Measurements from ENCODE around the gene SAMD4A.
"Not testable (repeated sequence)": the region's sequence is repeated elsewhere in the genome, so short reads cannot be mapped to it uniquely, and the experiment has no call there.

The SAMD4A gene

GRCh38 chr14:54787261-54787660, 220.3 kb downstream of the SAMD4A start:
- DNase-seq: no peak

- no peak for DNase-seq
These were observed 221.8 kb downstream of the SAMD4A start for GRCh38 chr14:54788701-54789100.

GRCh38 chr14:54789166-54789565, 222.2 kb downstream of the SAMD4A start:
- no peak for DNase-seq

- DNase-seq: no peak
These were observed 223.0 kb downstream of the SAMD4A start for GRCh38 chr14:54789781-54790480.

- no peak for DNase-seq
These were observed 224.1 kb downstream of the SAMD4A start for GRCh38 chr14:54791001-54791400.

GRCh38 chr14:54792288-54792687, 225.4 kb downstream of the SAMD4A start:
- DNase-seq: no peak

GRCh38 chr14:54794159-54794558, 227.2 kb downstream of the SAMD4A start:
- no peak for DNase-seq

- no peak for DNase-seq
These were observed 227.9 kb downstream of the SAMD4A start for GRCh38 chr14:54794796-54795195.

GRCh38 chr14:54796961-54797360, 230.0 kb downstream of the SAMD4A start:
- no peak for DNase-seq

- no peak for DNase-seq
These were observed 230.6 kb downstream of the SAMD4A start for GRCh38 chr14:54797556-54797955.

- DNase-seq: no peak
These were observed 231.1 kb downstream of the SAMD4A start for GRCh38 chr14:54797986-54798385.

GRCh38 chr14:54798465-54799124, 231.7 kb downstream of the SAMD4A start:
- no peak for DNase-seq

- DNase-seq: not testable (repeated sequence)
These were observed 234.6 kb downstream of the SAMD4A start for GRCh38 chr14:54801482-54801881.

- no peak for DNase-seq
These were observed 236.5 kb downstream of the SAMD4A start for GRCh38 chr14:54803396-54803795.

GRCh38 chr14:54803926-54804537, 237.1 kb downstream of the SAMD4A start:
- no peak for DNase-seq

GRCh38 chr14:54804538-54805041, 237.7 kb downstream of the SAMD4A start:
- no peak for DNase-seq

GRCh38 chr14:54805070-54805444, 238.1 kb downstream of the SAMD4A start:
- no peak for DNase-seq

- peak; percentile 67 for DNase-seq
These were observed 238.8 kb downstream of the SAMD4A start for GRCh38 chr14:54805445-54806322.

GRCh38 chr14:54806616-54807015, 239.7 kb downstream of the SAMD4A start:
- DNase-seq: no peak

GRCh38 chr14:54807428-54807827, 240.5 kb downstream of the SAMD4A start:
- DNase-seq: no peak

GRCh38 chr14:54807881-54808280, 241.0 kb downstream of the SAMD4A start:
- DNase-seq: no peak

GRCh38 chr14:54808326-54809161, 241.6 kb downstream of the SAMD4A start:
- no peak for DNase-seq
